ENCODE measurements around the gene AKAP9.
"Not testable (repeated sequence)": the region's sequence is repeated elsewhere in the genome, so short reads cannot be mapped to it uniquely, and the experiment has no call there.

The AKAP9 gene

GRCh38 chr7:92013611-92014010, 72.9 kb downstream of the AKAP9 start:
- no peak for DNase-seq

GRCh38 chr7:92020636-92021035, 80.0 kb downstream of the AKAP9 start:
- DNase-seq = no peak

GRCh38 chr7:92025260-92025659, 84.6 kb downstream of the AKAP9 start:
- no peak for DNase-seq

- DNase-seq = not testable (repeated sequence)
Measured at GRCh38 chr7:92026635-92027034, 86.0 kb downstream of the AKAP9 start.

GRCh38 chr7:92027128-92027527, 86.5 kb downstream of the AKAP9 start:
- DNase-seq = not testable (repeated sequence)

- no peak for DNase-seq
Measured at GRCh38 chr7:92028226-92028625, 87.6 kb downstream of the AKAP9 start.

GRCh38 chr7:92028686-92029085, 88.0 kb downstream of the AKAP9 start:
- no peak for DNase-seq

GRCh38 chr7:92034116-92034515, 93.5 kb downstream of the AKAP9 start:
- DNase-seq = no peak

- no peak for DNase-seq
Measured at GRCh38 chr7:92035576-92035975, 94.9 kb downstream of the AKAP9 start.

GRCh38 chr7:92039900-92040299, 99.2 kb downstream of the AKAP9 start:
- no peak for DNase-seq

- no peak for DNase-seq
Measured at GRCh38 chr7:92042056-92042737, 101.5 kb downstream of the AKAP9 start.

GRCh38 chr7:92043098-92043497, 102.4 kb downstream of the AKAP9 start:
- no peak for DNase-seq

- DNase-seq = no peak
Measured at GRCh38 chr7:92043637-92044036, 103.0 kb downstream of the AKAP9 start.

- DNase-seq = no peak
Measured at GRCh38 chr7:92044148-92044547, 103.5 kb downstream of the AKAP9 start.

GRCh38 chr7:92044940-92045339, 104.3 kb downstream of the AKAP9 start:
- DNase-seq = no peak

- DNase-seq = no peak
Measured at GRCh38 chr7:92051655-92052054, 111.0 kb downstream of the AKAP9 start.

- DNase-seq = no peak
Measured at GRCh38 chr7:92052159-92052558, 111.5 kb downstream of the AKAP9 start.

GRCh38 chr7:92052684-92053083, 112.0 kb downstream of the AKAP9 start:
- DNase-seq = no peak

GRCh38 chr7:92053312-92053711, 112.7 kb downstream of the AKAP9 start:
- no peak for DNase-seq

- DNase-seq = no peak
Measured at GRCh38 chr7:92056286-92056685, 115.6 kb downstream of the AKAP9 start.

GRCh38 chr7:92057375-92057774, 116.7 kb downstream of the AKAP9 start:
- no peak for DNase-seq

GRCh38 chr7:92058040-92058439, 117.4 kb downstream of the AKAP9 start:
- DNase-seq = no peak

- DNase-seq = no peak
Measured at GRCh38 chr7:92058899-92059298, 118.2 kb downstream of the AKAP9 start.

- no peak for DNase-seq
Measured at GRCh38 chr7:92061154-92061553, 120.5 kb downstream of the AKAP9 start.

- no peak for DNase-seq
Measured at GRCh38 chr7:92064438-92065029, 123.9 kb downstream of the AKAP9 start.

Measured in RPMI8226 (cell line).